H1 (cell line): ENCODE data around the gene THOC7. TPM values are rescaled to one million over a fixed set of nuclear protein-coding genes. Genes with fewer than 3 reads are reported as not detected.

ENCODE experiments used
- CTCF ChIA-PET: fragments of 300-600 bp; sonication (Branson Sonifier 250); formaldehyde crosslinking; loops from one replicate; lab custom pipeline; 2021; ENCODE audit not compliant: partially characterized antibody; lab: Charles Lee
- POLR2A ChIA-PET: fragments of 300-600 bp; sonication (Branson Sonifier 250); formaldehyde crosslinking; loops from one replicate; lab custom pipeline; 2021; ENCODE audit warnings: inconsistent platforms; ENCODE audit not compliant: partially characterized antibody; lab: Charles Lee
- DNase-seq, 2 experiments: peaks; one replicate each; pipeline versions ENCODE4 v3.0.0 to v3.0.0-alpha.2; 2010 to 2022; ENCODE audit warnings: low spot score in 2 of 2, low read depth in 1 of 2, mixed read lengths in 1 of 2
- FAIRE-seq: peaks from 2 replicates; lab custom pipeline; 2011; peaks lifted over from hg19 to GRCh38; lab: Jason Lieb, UNC
- H2AFZ ChIP-seq: 2 replicates; pipeline ENCODE4 v1.8.1; 2012; ENCODE audit warnings: low read length, inconsistent platforms
- H2AK5ac ChIP-seq: 2 replicates; pipeline ENCODE4 v1.6.1; 2013; ENCODE audit warnings: low read depth, low read length
- H2BK120ac ChIP-seq: replicated peaks from 2 replicates; pipeline ENCODE3; 2013; ENCODE audit warnings: low read depth, low read length, inconsistent platforms
- H2BK12ac ChIP-seq: 2 replicates; pipeline ENCODE4 v1.6.1; 2013; ENCODE audit warnings: low read depth, low read length
- H2BK15ac ChIP-seq: 2 replicates; pipeline ENCODE4 v1.6.1; 2013; ENCODE audit warnings: low read length
- H2BK20ac ChIP-seq: 2 replicates; pipeline ENCODE4 v1.6.1; 2013; ENCODE audit warnings: low read length
- H2BK5ac ChIP-seq: 2 replicates; pipeline ENCODE4 v1.6.1; 2013; ENCODE audit warnings: low read depth, low read length
- H3K14ac ChIP-seq: 2 replicates; pipeline ENCODE4 v1.6.1; 2013; ENCODE audit warnings: inconsistent platforms; ENCODE audit not compliant: insufficient read length
- H3K18ac ChIP-seq: 2 replicates; pipeline ENCODE4 v1.6.1; 2013; ENCODE audit warnings: low read length; ENCODE audit errors: extremely low read depth
- H3K23ac ChIP-seq: 2 replicates; pipeline ENCODE4 v1.6.1; 2013; ENCODE audit warnings: inconsistent platforms; ENCODE audit not compliant: insufficient read length
- H3K23me2 ChIP-seq: 2 replicates; pipeline ENCODE4 v1.6.1; 2013; ENCODE audit warnings: low read depth, low read length
- H3K27ac ChIP-seq: 2 replicates; pipeline ENCODE4 v1.6.1; 2011; ENCODE audit warnings: low read depth, low read length, inconsistent platforms
- H3K27me3 ChIP-seq, 4 experiments: replicated peaks in 1 of 4; 1 replicate in 1 of 4; 2 replicates in 3 of 4; pipeline versions ENCODE4 v1.6.1 to v1.8.1; 2011 to 2013; ENCODE audit warnings: low read length in 3 of 4, mild to moderate bottlenecking in 3 of 4, inconsistent platforms in 2 of 4, mixed read lengths in 2 of 4, moderate library complexity in 1 of 4; ENCODE audit not compliant: control insufficient read depth in 3 of 4, insufficient read depth in 3 of 4; ENCODE audit errors: extremely low read depth in 1 of 4
- H3K36me3 ChIP-seq, 4 experiments: 2 replicates each; pipeline versions ENCODE4 v1.6.1 to v1.8.1; 2011 to 2013; ENCODE audit warnings: mild to moderate bottlenecking in 4 of 4, low read length in 3 of 4, moderate library complexity in 2 of 4, control low read depth in 1 of 4, inconsistent platforms in 1 of 4; ENCODE audit not compliant: insufficient read depth in 4 of 4, control insufficient read depth in 2 of 4
- H3K4ac ChIP-seq: replicated peaks from 2 replicates; pipeline ENCODE3; 2013; ENCODE audit warnings: low read length, low read depth, mixed read lengths, inconsistent platforms; ENCODE audit not compliant: insufficient read length
- H3K4me1 ChIP-seq, 4 experiments: replicated peaks in 1 of 4; 1 replicate in 1 of 4; 2 replicates in 3 of 4; pipeline versions ENCODE4 v1.6.1 to v1.8.1; 2011 to 2013; ENCODE audit warnings: low read length in 3 of 4, inconsistent platforms in 2 of 4, mixed read lengths in 1 of 4; ENCODE audit not compliant: insufficient read depth in 4 of 4, control insufficient read depth in 3 of 4
- H3K4me2 ChIP-seq, 2 experiments: 2 replicates each; pipeline versions ENCODE4 v1.6.1 to v1.8.1; 2011 to 2013; ENCODE audit warnings: low read depth in 2 of 2, low read length in 2 of 2, control low read depth in 1 of 2, inconsistent platforms in 1 of 2, mild to moderate bottlenecking in 1 of 2; ENCODE audit not compliant: insufficient read depth in 1 of 2
- H3K4me3 ChIP-seq, 4 experiments: fragments of 200-600, 300-600 bp in 1 of 4; sonication (generic), shearing (Covaris generic), sonication (Bioruptor Twin) in 1 of 4; 2 replicates each; pipeline versions ENCODE4 v1.5.1 to v1.8.1; 2011 to 2016; ENCODE audit warnings: low read length in 4 of 4, low read depth in 3 of 4, control low read depth in 2 of 4, inconsistent platforms in 2 of 4, mild to moderate bottlenecking in 2 of 4, mixed read lengths in 1 of 4, moderate library complexity in 1 of 4; ENCODE audit not compliant: insufficient read depth in 2 of 4; ENCODE audit errors: extremely low read depth in 1 of 4
- H3K56ac ChIP-seq: replicated peaks from 2 replicates; pipeline ENCODE3; 2013; ENCODE audit warnings: low read depth, mild to moderate bottlenecking, mixed read lengths, low read length, inconsistent platforms; ENCODE audit not compliant: insufficient read length
- H3K79me1 ChIP-seq: 2 replicates; pipeline ENCODE4 v1.6.1; 2013; ENCODE audit warnings: low read depth, low read length, control low read depth
- H3K79me2 ChIP-seq, 2 experiments: 2 replicates each; pipeline versions ENCODE4 v1.6.1 to v1.8.1; 2012 to 2013; ENCODE audit warnings: low read length in 2 of 2, mild to moderate bottlenecking in 2 of 2, inconsistent platforms in 1 of 2; ENCODE audit not compliant: insufficient read depth in 2 of 2, control insufficient read depth in 1 of 2
- H3K9ac ChIP-seq, 4 experiments: replicated peaks in 1 of 4; 1 replicate in 1 of 4; 2 replicates in 3 of 4; pipeline versions ENCODE4 v1.6.1 to v1.8.1; 2011 to 2013; ENCODE audit warnings: low read depth in 3 of 4, low read length in 3 of 4, control low read depth in 2 of 4, mild to moderate bottlenecking in 2 of 4, moderate library complexity in 2 of 4, inconsistent platforms in 1 of 4; ENCODE audit errors: extremely low read depth in 1 of 4
- H3K9me3 ChIP-seq, 2 experiments: 2 replicates each; pipeline versions ENCODE4 v1.6.1 to v1.8.1; 2012 to 2013; ENCODE audit warnings: mild to moderate bottlenecking in 2 of 2, moderate library complexity in 2 of 2, control low read depth in 1 of 2, inconsistent platforms in 1 of 2, low read depth in 1 of 2, low read length in 1 of 2, mixed read lengths in 1 of 2; ENCODE audit not compliant: insufficient read depth in 2 of 2
- H4K20me1 ChIP-seq, 2 experiments: replicated peaks in 1 of 2; 2 replicates each; pipeline versions ENCODE3 to v1.8.1; 2011 to 2013; ENCODE audit warnings: inconsistent platforms in 2 of 2, low read length in 2 of 2, mild to moderate bottlenecking in 1 of 2; ENCODE audit not compliant: insufficient read depth in 2 of 2, control insufficient read depth in 1 of 2
- H4K5ac ChIP-seq: 2 replicates; pipeline ENCODE4 v1.6.1; 2013; ENCODE audit warnings: low read length, low read depth, mixed read lengths, inconsistent platforms; ENCODE audit not compliant: insufficient read length
- H4K8ac ChIP-seq: 2 replicates; pipeline ENCODE4 v1.8.0; 2013; ENCODE audit warnings: mild to moderate bottlenecking, moderate library complexity, low read length, inconsistent platforms; ENCODE audit not compliant: insufficient read depth; ENCODE audit errors: extremely low read depth
- H4K91ac ChIP-seq: replicated peaks from 2 replicates; pipeline ENCODE3; 2013; ENCODE audit warnings: low read length, mixed read lengths, inconsistent platforms; ENCODE audit not compliant: insufficient read length
- CEBPB ChIP-seq: IDR thresholded peaks from 2 replicates; pipeline ENCODE4 v1.6.1; 2012; ENCODE audit warnings: low read depth, low read length
- RAD21 ChIP-seq, 2 experiments: IDR thresholded peaks in 1 of 2; conservative IDR thresholded peaks in 1 of 2; 2 replicates each; pipeline ENCODE4 v1.6.1; 2011; ENCODE audit warnings: low read depth in 2 of 2, low read length in 2 of 2, improper control_type of control experiment in 1 of 2, inconsistent platforms in 1 of 2, mild to moderate bottlenecking in 1 of 2, moderate library complexity in 1 of 2
- WGBS, 2 experiments: shearing (Covaris generic) in 1 of 2; methylation state at CpG; one replicate each; pipeline versions ENCODE4 v1.1.6 to v1.1.7; 2013 to 2015; ENCODE audit warnings: low lambda C conversion rate in 2 of 2, mixed read lengths in 2 of 2, inconsistent platforms in 1 of 2, low coverage in 1 of 2, missing lambda C conversion rate in 1 of 2; ENCODE audit not compliant: insufficient replicate concordance in 2 of 2, insufficient coverage in 1 of 2, insufficient read length in 1 of 2; ENCODE audit errors: extremely low coverage in 1 of 2, missing lambda C conversion rate in 1 of 2; 5-methylcytosine and 5-hydroxymethylcytosine counted together
- polyA plus RNA-seq, 7 experiments: library from polyadenylated mRNA; depleted of rRNA in 3 of 7; stranded (reverse) in 5 of 7; unstranded in 2 of 7; fragments of >200 nt in 5 of 7; fragments of 200-250 nt in 2 of 7; gene quantifications; 1 replicate in 5 of 7; 2 replicates in 1 of 7; 4 replicates in 1 of 7; pipeline versions ENCODE4 v1.2.1 to v1.2.3, GENCODE V29; 2011 to 2013; ENCODE audit warnings: missing spikeins in 2 of 7, mixed read lengths in 2 of 7
- total RNA-seq: library from RNA; stranded (reverse); fragmentation: NEBNext Ultra II Directional; extraction: Animal tissue kit (Norgen Biotek cat#: 25700); gene quantifications from 2 replicates; pipeline ENCODE4 v1.2.1, GENCODE V29; 2021

Gene THOC7
- total and polyA plus RNA-seq, 2 of the 8 experiments (the other 6 are each of a cell fraction or from before 2014, with no cell fraction given): 18.7 to 74.0 TPM

DNA sequence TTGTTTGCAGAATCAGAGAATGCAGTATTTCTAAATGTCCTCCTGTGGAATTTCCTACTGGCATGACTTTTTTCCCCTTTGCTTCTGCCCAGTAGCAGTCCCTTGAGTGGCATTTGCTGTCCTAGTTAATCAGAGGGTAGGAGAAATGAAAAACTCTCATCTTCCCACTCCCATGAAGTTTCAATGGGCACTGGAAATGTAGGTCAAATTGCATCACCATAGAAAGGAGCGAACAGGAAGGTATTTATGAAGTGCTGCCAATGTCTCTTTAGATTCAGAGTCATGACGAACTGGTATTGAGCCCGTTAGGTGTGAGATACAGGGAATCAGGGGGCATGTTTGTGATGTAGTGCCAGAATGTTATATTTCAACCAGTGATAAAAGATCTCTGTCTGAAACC is 23.3 kb upstream of the THOC7 start:
- H3K56ac ChIP-seq: no peak overlapping the region
- H3K4me3 ChIP-seq: no peak overlapping the region
- H3K4me1 ChIP-seq: peaks cover 0 to 4% (median 3%) of the 10 kb centered on the region in 4 experiments; a peak in 3 of 7 replicates
- H2BK120ac ChIP-seq: no peak overlapping the region
- H4K5ac ChIP-seq: no peak overlapping the region
- H3K4me2 ChIP-seq: no peak overlapping the region
- H3K79me1 ChIP-seq: no peaks in the 10 kb centered on the region; the same call in 1 of the 2 replicates
- H3K27ac ChIP-seq: no peak overlapping the region
- no peak overlapping the region for H2BK5ac ChIP-seq
- H3K27me3 ChIP-seq: no peaks in the 10 kb centered on the region
- H2BK12ac ChIP-seq: no peak overlapping the region
- no peaks in the 10 kb centered on the region for H3K36me3 ChIP-seq
- no peak overlapping the region for H2BK15ac ChIP-seq
- ChIA-PET POLR2A (no interaction called here), CTCF (interaction anchor here (0.6 kb wide), 1 partner anchor 388 kb away, joined by 4 read pairs; no protein-coding TSS in a partner anchor)
- no peak overlapping the region for H3K9ac ChIP-seq
- no peak overlapping the region for H3K4ac ChIP-seq
- no peak overlapping the region for H2AK5ac ChIP-seq
- 80% methylated on average over 3 of the region's 3 CpGs; no CpG with 5 or more reads in 1 of the 2 experiments for WGBS, 2 experiments
- no peak overlapping the region for H4K91ac ChIP-seq
- H3K18ac ChIP-seq: no peak overlapping the region
- peaks cover 1% of the 10 kb centered on the region; the same call in 1 of the 2 replicates for H3K23me2 ChIP-seq
- DNase-seq (no peak), FAIRE-seq (no peak)
- H3K23ac ChIP-seq: no peak overlapping the region
- peaks cover 0 to 21% of the 10 kb centered on the region in 2 experiments; a peak in 1 of 4 replicates for H3K79me2 ChIP-seq
- no peak overlapping the region for H2AFZ ChIP-seq
- TF ChIP-seq CEBPB (peak; percentile 59), RAD21 (IDR thresholded peaks at IDR 0.05 in 1 of 2, conservative IDR thresholded peaks at IDR 0.05 in 1 of 2; ENCODE audit: low read depth in 2 of 2, low read length in 2 of 2) (no peak)
- no peak overlapping the region for H3K14ac ChIP-seq
- H3K9me3 ChIP-seq: no peaks in the 10 kb centered on the region
- peaks cover 0 to 3% of the 10 kb centered on the region in 2 experiments for H4K20me1 ChIP-seq
- H4K8ac ChIP-seq: no peak overlapping the region
- H2BK20ac ChIP-seq: no peak overlapping the region
